GM18505 (cell line): ENCODE results near the gene SLC11A1.

Experiments used
- ATAC-seq: cut with Tn5 transposase; IDR thresholded peaks from one replicate; pipeline ENCODE4 v1.9.1; 2021; ENCODE audit not compliant: unreplicated experiment
- POLR2A ChIP-seq: IDR thresholded peaks from 4 replicates; pipeline ENCODE4 v1.6.1; 2011; ENCODE audit warnings: borderline replicate concordance; ENCODE audit not compliant: insufficient read depth, insufficient read length; ENCODE audit errors: extremely low read depth

Gene SLC11A1

DNA sequence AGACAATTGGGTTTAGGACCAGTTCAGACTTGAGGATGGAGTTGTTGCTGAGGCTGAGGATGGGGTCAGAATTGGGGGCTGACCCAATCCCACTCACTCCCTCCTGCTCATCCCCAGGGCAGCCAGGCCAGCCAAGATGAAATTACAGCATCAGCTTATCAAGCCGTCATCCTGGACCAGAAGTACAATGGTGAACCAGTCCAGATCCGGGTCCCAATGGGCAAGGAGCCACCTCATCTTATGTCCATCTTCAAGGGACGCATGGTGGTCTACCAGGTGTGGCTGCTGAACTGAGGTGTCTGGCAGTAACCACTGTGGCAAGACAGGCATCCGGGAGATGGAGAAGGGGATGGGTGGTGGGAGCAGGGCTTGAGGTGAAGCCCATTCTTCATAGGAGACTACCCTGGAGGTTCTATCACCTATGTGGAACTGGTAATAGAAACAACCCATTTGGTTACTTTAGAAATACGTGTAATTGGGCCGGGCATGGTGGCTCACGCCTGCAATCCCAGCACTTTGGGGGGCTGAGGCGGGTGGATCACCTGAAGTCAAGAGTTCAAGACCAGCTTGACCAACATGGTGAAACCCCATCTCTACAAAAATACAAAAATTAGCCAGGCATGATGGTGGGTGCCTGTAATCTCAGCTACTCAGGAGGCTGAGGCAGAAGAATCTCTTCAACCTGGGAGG is 50.7 kb downstream of the SLC11A1 start:
- no peak for ATAC-seq
- TF ChIP-seq POLR2A, result no peak

DNA sequence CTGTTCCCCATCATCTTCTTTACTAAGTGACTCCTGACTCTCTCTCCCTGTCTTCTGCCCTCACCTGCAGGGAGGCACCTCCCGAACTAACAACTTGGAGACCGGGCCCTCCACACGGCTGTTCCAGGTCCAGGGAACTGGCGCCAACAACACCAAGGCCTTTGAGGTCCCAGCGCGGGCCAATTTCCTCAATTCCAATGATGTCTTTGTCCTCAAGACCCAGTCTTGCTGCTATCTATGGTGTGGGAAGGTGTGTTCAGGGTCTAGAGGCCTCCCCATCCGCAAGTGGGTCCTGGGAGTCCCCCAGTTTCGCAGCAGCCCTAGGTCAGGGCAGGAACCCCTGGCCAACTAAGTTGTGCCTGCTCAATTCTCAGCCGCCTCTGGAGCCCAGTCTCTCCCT is 52.4 kb downstream of the SLC11A1 start:
- no peak for ATAC-seq
- TF ChIP-seq POLR2A, result no peak

DNA sequence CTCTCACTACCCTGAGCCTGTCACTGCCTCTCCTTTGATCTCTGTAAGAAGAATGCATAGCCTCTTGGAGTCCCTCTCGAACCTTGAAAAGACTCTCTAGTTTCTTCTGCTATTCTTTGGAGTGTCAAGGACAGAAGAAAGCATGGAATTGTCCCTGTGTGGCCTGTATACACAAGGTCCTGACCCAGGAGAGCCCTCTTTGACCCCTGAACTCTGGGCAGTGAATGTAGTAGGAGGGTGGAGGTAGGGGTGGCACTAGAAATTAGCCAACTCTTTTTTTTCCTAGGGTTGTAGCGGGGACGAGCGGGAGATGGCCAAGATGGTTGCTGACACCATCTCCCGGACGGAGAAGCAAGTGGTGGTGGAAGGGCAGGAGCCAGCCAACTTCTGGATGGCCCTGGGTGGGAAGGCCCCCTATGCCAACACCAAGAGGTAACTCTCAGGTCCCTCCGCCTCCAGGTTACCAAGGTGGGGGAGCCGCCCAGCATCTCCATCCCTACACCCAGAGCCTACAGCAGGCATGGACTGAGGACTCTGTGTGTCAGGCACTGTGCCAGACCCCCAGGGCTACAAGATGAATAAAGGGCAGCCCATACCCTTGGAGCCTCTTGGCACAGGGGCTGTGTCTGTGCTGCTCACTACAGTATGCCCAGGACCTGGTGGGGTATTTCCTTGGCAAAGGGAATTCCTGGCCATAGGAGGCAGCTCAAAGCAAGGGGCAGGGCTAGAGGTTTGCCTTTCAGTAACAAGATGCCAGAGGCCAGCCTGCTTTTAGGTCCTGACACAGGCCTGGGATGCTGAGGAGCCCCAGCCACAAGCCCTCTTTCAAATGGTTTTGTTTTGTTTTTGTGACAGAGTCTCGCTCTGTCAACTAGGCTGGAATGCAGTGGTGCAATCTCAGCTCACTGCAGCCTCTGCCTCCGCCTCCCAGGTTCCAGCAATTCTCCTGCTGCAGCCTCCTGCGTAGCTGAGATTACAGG is 53.2 kb downstream of the SLC11A1 start:
- no peak for ATAC-seq
- TF ChIP-seq POLR2A, result no peak

DNA sequence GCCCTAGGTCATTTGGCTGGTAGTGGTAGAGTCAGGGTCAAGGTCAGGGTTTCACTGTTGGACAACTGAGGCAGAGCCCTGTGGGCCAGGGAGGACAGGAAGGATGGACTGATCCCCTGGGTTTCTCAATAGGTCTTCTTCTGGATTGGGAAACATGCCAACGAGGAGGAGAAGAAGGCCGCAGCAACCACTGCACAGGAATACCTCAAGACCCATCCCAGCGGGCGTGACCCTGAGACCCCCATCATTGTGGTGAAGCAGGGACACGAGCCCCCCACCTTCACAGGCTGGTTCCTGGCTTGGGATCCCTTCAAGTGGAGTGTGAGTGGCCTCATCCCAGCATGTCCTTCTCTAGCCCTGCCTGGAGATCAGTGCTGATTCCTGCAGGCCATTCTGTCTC is 54.9 kb downstream of the SLC11A1 start:
- ATAC-seq, result no peak
- no peak for TF ChIP-seq POLR2A

DNA sequence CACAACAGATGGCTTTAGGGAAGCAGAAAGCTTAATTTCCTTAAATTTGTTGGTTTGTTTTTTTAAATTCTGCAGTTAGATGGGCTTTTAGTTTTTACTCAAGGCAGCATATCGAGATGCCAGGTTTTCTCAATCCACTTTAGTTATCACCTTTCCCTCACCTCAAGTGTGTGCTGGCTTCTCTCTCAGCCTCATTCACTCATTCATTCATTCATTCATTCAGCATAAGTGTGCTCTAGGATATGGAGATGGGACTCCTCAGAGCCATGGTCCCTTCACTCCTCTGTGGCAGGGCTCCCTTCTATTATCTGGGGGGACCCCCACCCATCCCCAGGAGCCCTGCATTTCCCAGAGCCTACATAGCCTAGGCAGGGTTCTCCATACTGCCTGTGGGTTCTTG is 55.9 kb downstream of the SLC11A1 start:
- ATAC-seq, result no peak
- no peak for TF ChIP-seq POLR2A

DNA sequence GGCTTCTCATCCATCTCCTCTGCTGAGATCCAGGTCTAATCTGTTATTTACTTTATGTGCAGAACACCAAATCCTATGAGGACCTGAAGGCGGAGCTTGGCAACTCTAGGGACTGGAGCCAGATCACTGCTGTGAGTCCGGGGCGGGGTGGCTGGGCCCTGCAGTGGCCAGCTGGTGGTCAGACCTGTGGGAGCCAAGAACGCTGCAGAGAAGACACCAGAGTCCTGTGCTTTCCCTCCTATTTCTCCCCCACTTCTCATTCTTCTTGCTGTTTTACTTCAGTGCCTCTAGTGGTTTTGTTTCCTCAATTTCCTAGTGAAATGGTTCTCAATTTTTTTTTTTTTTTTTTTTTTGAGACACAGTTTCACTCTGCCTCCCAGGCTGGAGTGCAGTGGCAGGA is 56.5 kb downstream of the SLC11A1 start:
- TF ChIP-seq POLR2A, result no peak
- no peak for ATAC-seq

DNA sequence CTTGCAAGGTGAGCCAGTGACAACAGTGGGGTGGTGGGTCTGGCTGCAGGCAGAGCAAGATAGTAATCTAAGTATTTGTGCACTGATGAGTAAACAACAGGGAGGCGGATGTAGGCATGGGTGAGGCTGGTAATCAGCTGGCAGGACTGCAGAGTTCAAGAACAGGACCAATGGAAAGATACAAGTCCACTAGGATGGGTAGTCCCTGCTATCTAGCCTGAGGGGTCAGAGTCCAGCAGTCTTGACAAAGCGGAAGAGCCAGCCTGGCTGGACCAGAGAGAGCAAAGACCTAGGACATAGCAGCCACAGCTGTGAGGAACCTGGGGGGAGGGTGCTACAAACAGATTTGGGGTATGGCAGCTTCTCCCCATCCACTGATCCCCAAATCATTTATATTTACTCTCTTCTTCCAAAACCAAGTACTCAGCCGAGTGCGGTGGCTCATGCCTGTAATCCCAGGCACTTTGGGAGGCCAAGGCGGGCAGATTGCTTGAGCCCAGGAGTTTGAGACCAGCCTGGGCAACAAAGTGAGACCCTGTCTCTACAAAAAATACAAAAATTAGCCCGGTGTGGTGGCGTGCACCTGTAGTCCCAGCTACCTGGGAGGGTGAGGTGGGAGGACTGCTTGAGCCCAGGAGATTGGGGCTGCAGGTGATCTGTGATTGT is 62.8 kb downstream of the SLC11A1 start:
- TF ChIP-seq POLR2A, result no peak
- ATAC-seq, result no peak

DNA sequence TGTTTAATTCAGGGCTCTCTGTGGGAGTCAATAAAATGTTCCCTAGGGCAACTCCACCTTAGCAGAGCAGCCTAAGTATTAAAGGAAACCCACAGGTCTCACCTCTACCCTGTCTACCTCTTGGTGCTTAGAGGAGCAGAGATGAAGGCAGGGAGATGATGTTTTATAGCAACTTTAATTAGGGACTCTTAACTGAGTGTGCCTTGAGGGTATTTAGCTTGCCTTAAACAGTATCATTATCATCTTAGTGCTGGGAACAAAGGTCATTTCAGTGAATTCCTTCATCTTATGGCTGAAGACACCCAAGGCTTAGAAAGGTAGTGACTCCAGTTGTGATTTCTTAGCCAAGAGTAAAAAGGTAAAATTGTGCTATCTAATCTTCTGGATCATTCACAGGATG is 63.5 kb downstream of the SLC11A1 start:
- no peak for TF ChIP-seq POLR2A
- no peak for ATAC-seq
